ENCODE measurements around the gene FAM209B. TPM values are rescaled to one million over a fixed set of nuclear protein-coding genes. Genes with fewer than 3 reads are reported as not detected.

FAM209B gene
- total RNA-seq, 1 experiment from 2014 or later = 0.92 TPM

GRCh38 chr20:56487216-56487615 lies 45.8 kb upstream of the FAM209B start:
- no peaks in the 10 kb centered on the region for H4K20me1 ChIP-seq (ENCODE audit: control insufficient read depth, insufficient read depth, insufficient read length)
- no peak overlapping the region for H4K91ac ChIP-seq (ENCODE audit: insufficient read length, low read depth, low read length)
- H3K9me3 ChIP-seq (ENCODE audit: control insufficient read depth, low read depth, low read length) = no peaks in the 10 kb centered on the region
- no peak overlapping the region for H2BK20ac ChIP-seq (ENCODE audit: low read depth, low read length, poor library complexity, severe bottlenecking)
- no peak overlapping the region for H3K4ac ChIP-seq (ENCODE audit: low read depth, low read length)
- H3K27ac ChIP-seq (ENCODE audit: insufficient read length, low read depth, low read length) = no peak overlapping the region
- Mint-ChIP-seq H3K27ac (no peak overlapping the region), H3K36me3 (ENCODE audit: insufficient read depth in 1 of 3, low read depth in 3 of 3) (peaks cover 5 to 48% (median 29%) of the 10 kb centered on the region in 3 experiments; a peak in 6 of 7 replicates), H3K27me3 (ENCODE audit: low read depth) (no peaks in the 10 kb centered on the region), H3K9me3 (no peaks in the 10 kb centered on the region), H3K4me1 (no peaks in the 10 kb centered on the region), H3K4me3 (no peak overlapping the region)
- H4K8ac ChIP-seq (replicated peaks; ENCODE audit: insufficient read length, low read depth, low read length) = no peak overlapping the region
- TF ChIP-seq CTCF (conservative IDR thresholded peaks at IDR 0.05) = no peak
- H3K4me1 ChIP-seq (ENCODE audit: insufficient read depth, low read length) = no peaks in the 10 kb centered on the region
- H3K14ac ChIP-seq (ENCODE audit: insufficient read depth, low read length) = no peak overlapping the region
- H3K79me1 ChIP-seq (ENCODE audit: insufficient read depth, low read depth, low read length, poor library complexity, severe bottlenecking) = no peaks in the 10 kb centered on the region
- no peak overlapping the region for H3K9ac ChIP-seq (ENCODE audit: extremely low read depth, insufficient read length, low read length)
- no peak overlapping the region for H2BK5ac ChIP-seq (ENCODE audit: insufficient read length, low read length)
- H3K79me2 ChIP-seq (ENCODE audit: insufficient read depth, low read length) = no peaks in the 10 kb centered on the region
- no peak overlapping the region for H2BK12ac ChIP-seq (ENCODE audit: insufficient read length, low read depth, low read length)
- no peaks in the 10 kb centered on the region for H3K27me3 ChIP-seq (ENCODE audit: insufficient read depth, low read length)
- H3K23me2 ChIP-seq (ENCODE audit: insufficient read length, low read depth, low read length, poor library complexity, severe bottlenecking) = no peaks in the 10 kb centered on the region
- no peak for DNase-seq
- no peak overlapping the region for H3K4me2 ChIP-seq (ENCODE audit: insufficient read depth, insufficient read length, low read length)
- H2BK120ac ChIP-seq (ENCODE audit: low read depth, low read length, poor library complexity, severe bottlenecking) = no peak overlapping the region
- no peak overlapping the region for H4K5ac ChIP-seq (ENCODE audit: insufficient read length, low read depth, low read length)
- H2AFZ ChIP-seq (ENCODE audit: low read length) = no peak overlapping the region
- H3K56ac ChIP-seq (ENCODE audit: insufficient read length, low read depth, low read length) = no peak overlapping the region
- H3K23ac ChIP-seq (ENCODE audit: insufficient read length, low read depth, low read length) = no peak overlapping the region
- WGBS (ENCODE audit: extremely low coverage, insufficient read length, low lambda C conversion rate) = no CpG with 5 or more reads among the region's 11 CpGs
- no peak overlapping the region for H2BK15ac ChIP-seq (ENCODE audit: low read depth, low read length)
- H3K18ac ChIP-seq (ENCODE audit: insufficient read length, low read depth, low read length) = no peak overlapping the region
- no peak overlapping the region for H3T11ph ChIP-seq (ENCODE audit: low read length)
- H2AK5ac ChIP-seq (ENCODE audit: insufficient read length, low read length) = no peak overlapping the region
